Measurements from ENCODE around the gene STUM.
"Not testable (repeated sequence)": the region's sequence is repeated elsewhere in the genome, so short reads cannot be mapped to it uniquely, and the experiment has no call there.

Gene STUM

GRCh38 chr1:226604560-226605317, 56.2 kb downstream of the STUM start:
- DNase-seq (ENCODE audit: low spot score), result no peak

GRCh38 chr1:226605318-226605950, 56.9 kb downstream of the STUM start:
- DNase-seq (ENCODE audit: low spot score), result no peak

GRCh38 chr1:226606311-226607267, 58.0 kb downstream of the STUM start:
- DNase-seq (ENCODE audit: low spot score), result no peak

- no peak for DNase-seq (ENCODE audit: low spot score)
These were observed 58.7 kb downstream of the STUM start for GRCh38 chr1:226607268-226607660.

GRCh38 chr1:226607821-226608220, 59.3 kb downstream of the STUM start:
- no peak for DNase-seq (ENCODE audit: low spot score)

- peak; percentile 64 for DNase-seq (ENCODE audit: low spot score)
These were observed 60.3 kb downstream of the STUM start for GRCh38 chr1:226608699-226609505.

- no peak for DNase-seq (ENCODE audit: low spot score)
These were observed 61.4 kb downstream of the STUM start for GRCh38 chr1:226609836-226610455.

GRCh38 chr1:226610671-226611070, 62.1 kb downstream of the STUM start:
- no peak for DNase-seq (ENCODE audit: low spot score)

GRCh38 chr1:226611301-226611700, 62.7 kb downstream of the STUM start:
- no peak for DNase-seq (ENCODE audit: low spot score)

- DNase-seq (ENCODE audit: low spot score), result not testable (repeated sequence)
These were observed 63.4 kb downstream of the STUM start for GRCh38 chr1:226611980-226612379.

GRCh38 chr1:226615876-226616275, 67.3 kb downstream of the STUM start:
- DNase-seq (ENCODE audit: low spot score), result no peak

- DNase-seq (ENCODE audit: low spot score), result no peak
These were observed 68.1 kb downstream of the STUM start for GRCh38 chr1:226616636-226617035.

GRCh38 chr1:226617109-226617508, 68.5 kb downstream of the STUM start:
- no peak for DNase-seq (ENCODE audit: low spot score)

GRCh38 chr1:226617719-226618118, 69.2 kb downstream of the STUM start:
- DNase-seq (ENCODE audit: low spot score), result not testable (repeated sequence)

- no peak for DNase-seq (ENCODE audit: low spot score)
These were observed 69.8 kb downstream of the STUM start for GRCh38 chr1:226618380-226618779.

- no peak for DNase-seq (ENCODE audit: low spot score)
These were observed 70.5 kb downstream of the STUM start for GRCh38 chr1:226619031-226619430.

- no peak for DNase-seq (ENCODE audit: low spot score)
These were observed 73.4 kb downstream of the STUM start for GRCh38 chr1:226622012-226622411.

- DNase-seq (ENCODE audit: low spot score), result no peak
These were observed 76.0 kb downstream of the STUM start for GRCh38 chr1:226624526-226624925.

GRCh38 chr1:226625326-226625725, 76.8 kb downstream of the STUM start:
- no peak for DNase-seq (ENCODE audit: low spot score)

GRCh38 chr1:226625832-226626576, 77.4 kb downstream of the STUM start:
- no peak for DNase-seq (ENCODE audit: low spot score)

- DNase-seq (ENCODE audit: low spot score), result peak; percentile 70
These were observed 78.0 kb downstream of the STUM start for GRCh38 chr1:226626577-226626956.
